Measurements from ENCODE around the gene RALB.
"Not testable (repeated sequence)": the region's sequence is repeated elsewhere in the genome, so short reads cannot be mapped to it uniquely, and the experiment has no call there.

RALB gene

GRCh38 chr2:120312860-120313694, 60.4 kb downstream of the RALB start:
- intact Hi-C loops (cut with DNase I): loop anchor here (1.0 to 5.0 kb wide), 3 partner anchors 60 to 204 kb away; no protein-coding TSS in a partner anchor
- peak; percentile 71 to 97 (median 86) for DNase-seq

DNA sequence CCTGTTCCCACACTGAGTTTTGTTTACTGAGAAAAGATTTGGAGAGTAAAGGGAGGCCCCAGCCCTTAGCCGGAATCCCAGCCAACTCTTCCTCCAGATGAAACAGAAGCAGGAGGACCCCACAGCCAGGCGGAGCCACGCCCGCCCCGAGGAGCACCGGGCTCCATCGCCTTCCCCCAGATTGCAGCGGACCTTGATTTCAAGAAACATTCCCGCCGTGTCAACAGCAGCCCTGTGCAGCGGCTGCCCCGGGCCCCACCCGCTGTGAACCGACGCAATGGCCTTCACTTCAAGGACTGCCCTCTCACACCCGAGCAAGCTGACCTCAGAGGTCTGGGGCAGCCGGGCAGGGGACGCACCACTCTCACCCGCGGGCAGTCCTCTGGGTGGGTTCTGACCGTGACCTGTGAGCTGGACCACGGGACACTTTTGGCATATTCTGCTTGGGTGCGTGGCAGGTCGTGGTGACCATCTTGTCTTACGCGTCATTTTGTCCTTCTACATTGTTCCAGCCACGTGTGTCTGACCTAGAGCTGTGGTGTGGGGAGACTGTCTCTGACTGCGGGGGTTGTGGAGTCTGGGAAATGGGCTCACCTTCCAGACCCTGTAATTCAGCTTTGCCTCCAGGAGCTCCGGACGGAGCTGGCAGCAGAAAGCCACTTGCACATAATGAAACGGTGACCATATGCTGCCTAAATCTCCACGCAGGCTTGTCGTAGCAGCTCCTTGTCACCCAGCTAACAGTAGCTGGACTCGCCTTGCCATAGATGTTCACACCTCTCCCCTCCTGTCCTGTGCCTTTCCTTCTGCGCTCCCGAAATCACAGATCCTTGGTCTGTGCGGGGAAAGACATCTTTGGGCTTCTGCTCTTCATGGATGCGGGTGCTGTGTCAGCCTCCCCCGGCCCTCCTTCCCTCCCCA, 61.3 kb downstream of the RALB start:
- DNase-seq: peak in 3 of 10 donors; percentile 69 to 86 (median 85)
- intact Hi-C loops (cut with DNase I): loop anchor here (1.0 to 5.0 kb wide), 3 partner anchors 61 to 205 kb away; no protein-coding TSS in a partner anchor

- peak in 3 of 10 donors; percentile 60 to 79 (median 71) for DNase-seq
- intact Hi-C loops (cut with DNase I): loop anchor here (5.0 kb wide), 1 partner anchor 138 kb away; no protein-coding TSS in a partner anchor
These were observed 62.2 kb downstream of the RALB start for GRCh38 chr2:120314690-120315366.

DNA sequence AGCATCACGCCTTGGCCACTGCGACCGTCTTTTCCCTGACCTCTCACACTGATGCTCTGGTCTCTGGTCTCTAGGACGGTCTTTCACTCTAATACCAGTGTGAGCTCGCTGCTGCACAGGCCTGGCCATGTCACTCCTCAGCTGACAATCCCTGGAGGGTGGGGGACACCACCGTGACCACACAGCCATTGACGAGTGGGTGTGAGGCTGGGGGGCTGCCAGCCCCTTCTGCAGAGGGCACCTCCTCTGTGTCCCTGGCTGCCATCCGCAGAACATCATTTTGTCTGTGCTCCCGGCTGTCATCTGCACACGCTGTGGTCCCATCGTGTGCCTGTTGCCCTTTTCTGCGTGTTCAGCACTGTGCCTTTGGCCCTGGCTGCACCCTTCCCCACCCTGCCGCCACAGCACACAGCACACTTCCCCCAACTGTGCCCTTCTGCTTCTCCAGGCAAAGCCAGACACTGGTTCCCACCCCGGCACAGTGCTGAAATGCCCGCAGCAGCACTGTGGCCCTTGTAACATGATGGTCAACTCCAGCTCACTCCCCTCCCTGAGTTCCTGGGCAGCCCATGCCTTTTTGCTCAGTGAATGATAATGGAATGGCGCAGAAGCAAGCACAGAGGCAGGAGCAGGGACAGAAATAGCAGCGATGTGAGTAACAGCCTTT, 62.8 kb downstream of the RALB start:
- intact Hi-C loops (cut with DNase I): no loop called here
- peak in 3 of 10 donors; percentile 63 to 67 (median 63) for DNase-seq

DNA sequence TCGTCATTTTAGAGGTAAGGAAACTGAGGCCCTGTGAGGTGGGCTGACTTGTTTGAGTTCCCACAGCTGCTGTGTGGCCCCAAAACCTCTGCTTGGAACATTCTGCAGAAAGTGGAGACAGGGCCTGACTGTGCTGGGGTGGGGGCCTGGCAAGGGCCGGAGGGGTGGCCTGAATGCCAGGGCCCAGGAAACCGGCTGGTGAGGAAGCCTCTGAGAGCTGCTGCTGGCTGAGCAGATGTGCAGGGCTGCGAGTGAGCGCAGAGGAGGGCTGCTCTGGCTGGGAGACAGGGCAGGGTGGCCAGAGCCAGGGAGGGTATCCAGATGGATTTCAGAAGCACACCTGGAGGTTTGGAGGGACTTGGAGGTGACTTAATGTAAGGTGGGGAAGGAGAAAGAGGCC, 63.4 kb downstream of the RALB start:
- DNase-seq: peak in 2 of 10 donors; percentile 61 to 81
- intact Hi-C loops (cut with DNase I): no loop called here

DNA sequence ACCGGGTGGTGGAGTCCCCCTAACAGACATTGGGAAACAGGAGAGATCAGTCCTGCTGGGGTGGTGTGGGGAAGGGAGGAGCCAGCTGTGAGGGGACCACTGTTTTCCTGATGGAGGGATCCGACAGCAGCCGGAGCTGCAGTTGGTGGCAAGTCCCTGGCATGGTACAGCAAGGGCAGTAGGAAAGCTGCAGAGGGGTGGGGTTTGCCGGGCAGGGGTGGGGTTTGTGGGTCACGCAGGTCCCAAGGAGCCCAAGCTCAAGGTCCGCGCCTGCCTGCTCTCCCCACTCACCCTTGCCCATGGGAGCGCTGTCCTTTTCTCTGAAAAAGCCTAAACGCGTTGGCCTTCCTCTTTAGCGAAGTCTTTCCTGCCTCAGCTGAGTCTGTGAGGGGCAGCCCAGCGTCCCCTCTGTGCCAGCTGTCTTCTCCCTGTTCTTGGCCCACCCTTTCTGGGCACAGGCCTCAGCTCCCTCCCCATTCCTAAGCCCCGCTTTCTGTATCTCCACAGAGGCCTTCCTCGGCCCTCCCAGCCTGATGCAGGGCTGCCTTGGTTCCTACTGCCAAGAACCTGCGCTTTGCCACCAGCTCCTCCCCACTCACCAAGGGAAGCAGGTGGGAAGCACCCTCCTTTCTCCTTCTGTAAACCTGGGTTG, 64.0 kb downstream of the RALB start:
- intact Hi-C loops (cut with DNase I): no loop called here
- peak in 2 of 10 donors; percentile 68 to 72 for DNase-seq

DNA sequence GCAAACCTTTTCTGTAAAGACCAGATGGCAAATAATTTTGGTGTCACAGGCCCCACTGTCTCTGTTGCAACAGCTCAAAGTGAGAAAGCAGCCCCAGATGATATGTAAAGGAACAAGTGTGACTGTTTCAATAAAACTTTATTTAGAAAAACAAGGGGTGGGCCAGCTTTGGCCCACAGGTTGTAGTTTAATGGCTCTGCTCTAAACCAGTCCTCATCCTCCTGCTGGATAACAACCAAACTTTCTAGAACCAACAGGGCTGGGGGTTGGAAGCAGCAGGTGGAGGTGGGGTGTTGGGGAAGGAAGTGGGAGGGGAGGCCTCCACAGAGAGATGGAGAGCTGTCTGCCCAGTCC, 64.5 kb downstream of the RALB start:
- intact Hi-C loops (cut with DNase I): no loop called here
- no peak for DNase-seq

DNA sequence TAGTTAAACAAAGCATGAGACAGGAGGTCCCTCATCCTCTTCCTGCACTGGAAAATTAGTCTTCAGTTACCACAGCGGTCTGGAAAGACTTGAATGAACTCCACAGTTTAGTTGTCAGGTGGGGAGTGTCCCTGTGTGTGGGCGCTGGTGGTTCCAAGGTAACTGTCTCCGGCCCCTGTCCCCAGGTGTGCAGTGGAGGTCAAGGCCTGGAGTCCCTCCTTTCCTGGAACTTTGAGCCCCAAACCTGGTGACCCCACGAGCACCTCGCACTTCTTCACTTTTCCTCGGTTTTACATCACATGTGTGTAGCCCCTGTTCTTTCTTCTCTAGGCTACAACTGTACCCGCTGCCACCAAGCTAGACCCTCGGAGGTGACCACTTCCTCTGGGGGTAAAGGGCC, 65.3 kb downstream of the RALB start:
- intact Hi-C loops (cut with DNase I): no loop called here

GRCh38 chr2:120318626-120319025, 66.0 kb downstream of the RALB start:
- DNase-seq: peak in 2 of 10 donors; percentile 59 to 69
- intact Hi-C loops (cut with DNase I): no loop called here

More for the DNA sequence above, 65.3 kb downstream of the RALB start:
- peak in 2 of 10 donors; percentile 43 to 49 for DNase-seq

- DNase-seq: peak in 1 of 10 donors; percentile 68
- intact Hi-C loops (cut with DNase I): no loop called here
These were observed 66.5 kb downstream of the RALB start for GRCh38 chr2:120319123-120319522.

DNA sequence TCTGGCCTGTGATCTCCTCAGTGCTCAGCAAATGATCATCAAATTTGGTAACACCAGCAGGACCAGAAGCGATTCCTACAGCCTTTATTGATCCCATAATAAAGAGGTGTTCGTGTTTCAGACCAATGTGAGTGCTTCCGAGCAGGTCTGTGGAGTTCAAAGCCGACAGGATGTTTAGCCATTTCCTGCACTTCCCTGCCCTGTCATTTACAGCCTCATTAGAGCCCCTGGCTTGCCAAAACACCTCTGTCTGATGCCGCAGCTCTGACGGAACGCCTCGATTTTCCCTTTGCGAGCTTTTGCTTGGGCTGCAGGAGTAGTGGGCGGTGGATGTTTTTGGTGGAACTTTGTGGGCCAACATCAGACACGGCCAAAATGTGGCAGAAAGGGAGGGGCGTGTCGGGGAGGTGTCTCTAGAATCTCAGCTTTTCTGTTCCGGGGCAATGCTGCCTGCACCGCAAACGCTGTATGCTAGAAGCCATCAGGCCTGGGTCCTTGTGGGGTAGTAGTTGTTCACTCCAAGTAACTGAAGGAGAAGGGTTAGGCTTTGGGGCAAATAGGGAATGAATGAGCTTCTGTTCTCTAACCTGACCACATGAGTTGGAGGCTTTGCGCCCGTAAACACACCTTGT, 67.2 kb downstream of the RALB start:
- DNase-seq: peak in 1 of 10 donors; percentile 52
- intact Hi-C loops (cut with DNase I): no loop called here

DNA sequence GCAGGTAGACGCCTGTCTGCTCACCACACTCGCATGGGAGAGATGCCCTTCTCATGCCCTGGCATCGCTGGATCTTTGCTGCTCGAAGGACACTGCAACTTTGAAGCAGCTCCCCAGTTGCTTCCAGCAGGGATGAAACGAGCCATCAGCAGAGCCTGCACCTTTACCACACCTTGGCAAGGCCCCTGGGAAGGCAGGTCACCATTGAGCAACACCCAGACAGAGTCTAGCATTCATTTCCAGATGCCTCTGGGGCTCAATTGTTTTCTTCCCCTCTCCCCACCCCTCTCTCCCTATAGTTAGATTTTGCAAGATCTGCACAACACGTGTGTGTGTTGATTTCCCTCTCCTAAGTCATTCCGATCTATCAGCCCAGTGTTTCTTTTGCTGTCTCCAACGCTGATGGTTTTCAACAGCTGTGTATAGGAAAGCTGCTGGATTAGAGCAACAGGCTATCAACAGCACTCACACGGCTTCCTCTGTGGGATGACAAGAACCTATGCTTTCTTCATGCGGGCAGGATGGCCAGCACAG, 67.7 kb downstream of the RALB start:
- peak in 2 of 10 donors; percentile 65 to 76 for DNase-seq
- intact Hi-C loops (cut with DNase I): no loop called here

DNA sequence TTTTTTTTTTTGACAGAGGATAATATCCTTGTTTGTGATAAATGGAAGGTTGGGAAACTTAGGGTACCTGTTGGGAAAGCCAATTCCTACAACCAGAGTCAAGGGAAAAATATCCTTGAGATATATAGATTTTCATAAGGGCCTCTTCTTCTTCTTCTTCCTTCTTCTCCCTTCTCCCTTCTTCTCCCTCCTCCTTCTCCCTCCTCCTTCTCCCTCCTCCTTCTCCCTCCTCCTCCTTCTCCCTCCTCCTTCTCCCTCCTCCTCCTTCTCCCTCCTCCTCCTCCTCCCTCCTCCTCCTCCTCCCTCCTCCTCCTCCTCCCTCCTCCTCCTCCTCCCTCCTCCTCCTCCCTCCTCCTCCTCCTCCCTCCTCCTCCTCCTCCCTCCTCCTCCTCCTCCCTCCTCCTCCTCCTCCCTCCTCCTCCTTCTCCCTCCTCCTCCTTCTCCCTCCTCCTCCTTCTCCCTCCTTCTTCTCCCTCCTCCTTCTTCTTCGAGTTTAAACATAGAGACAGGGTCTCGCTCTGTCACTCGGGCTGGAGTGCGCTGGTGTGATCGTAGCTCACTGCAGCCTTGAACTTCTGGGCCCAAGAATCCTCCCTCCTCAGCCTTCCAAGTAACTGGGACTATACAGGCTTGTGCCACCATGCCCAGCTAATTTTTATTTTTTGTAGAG, 68.4 kb downstream of the RALB start:
- intact Hi-C loops (cut with DNase I); DNase-seq: not testable (repeated sequence)

GRCh38 chr2:120321721-120322284, 69.2 kb downstream of the RALB start:
- DNase-seq: peak in 2 of 10 donors; percentile 43 to 51
- intact Hi-C loops (cut with DNase I): no loop called here

DNA sequence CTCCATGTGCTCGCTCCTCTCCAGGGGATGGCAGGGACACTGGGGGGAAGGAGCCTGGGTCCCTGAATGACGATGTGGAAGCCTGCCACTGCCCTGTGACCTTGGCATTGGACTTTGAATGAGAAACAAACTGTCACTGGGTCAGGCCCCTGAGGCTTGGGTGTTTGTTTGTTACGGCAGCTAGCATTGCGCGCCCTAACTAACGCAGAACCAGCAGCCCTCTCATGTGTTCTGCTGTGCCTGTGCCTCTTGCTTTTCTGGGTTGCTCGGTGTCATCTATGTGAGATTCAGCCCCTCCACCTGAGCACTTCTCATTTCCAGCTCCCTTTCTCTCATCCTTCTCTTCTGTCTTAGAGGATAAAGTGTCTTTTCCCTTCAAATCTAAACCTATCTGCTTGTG, 69.7 kb downstream of the RALB start:
- intact Hi-C loops (cut with DNase I): no loop called here
- DNase-seq: peak in 2 of 10 donors; percentile 46 to 65

DNA sequence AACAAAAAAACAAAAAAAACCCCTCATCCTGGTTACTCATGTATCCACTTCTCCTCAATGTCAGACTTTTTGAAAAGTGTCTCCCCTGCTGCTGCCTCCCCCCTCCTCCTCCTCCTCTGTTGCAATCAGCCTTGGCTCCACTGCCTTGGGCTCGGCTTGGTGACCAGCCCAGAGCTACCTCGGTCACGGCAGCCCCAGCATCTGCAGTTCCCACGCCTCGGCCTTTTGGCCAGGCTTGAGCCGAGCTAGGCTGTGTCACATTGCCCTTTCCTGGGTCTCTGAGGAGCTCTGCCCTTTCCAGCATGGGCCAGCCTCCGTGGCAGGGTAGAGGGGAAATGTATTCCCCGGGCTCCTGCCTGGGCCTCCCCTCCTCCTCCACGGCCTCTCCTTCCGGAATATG, 70.6 kb downstream of the RALB start:
- DNase-seq: peak in 2 of 10 donors; percentile 72 to 80
- intact Hi-C loops (cut with DNase I): no loop called here

GRCh38 chr2:120323807-120324399, 71.3 kb downstream of the RALB start:
- intact Hi-C loops (cut with DNase I): no loop called here
- DNase-seq: peak in 2 of 10 donors; percentile 25 to 63
